Liver (tissue), 9 donors: ENCODE data around the gene ROBO2. TPM values are rescaled to one million over a fixed set of nuclear protein-coding genes. Genes with fewer than 3 reads are reported as not detected.

Experiments
- DNase-seq: peaks from one replicate; pipeline ENCODE4 v3.0.0-alpha.2; 2017; ENCODE audit warnings: low spot score
- H3K27ac ChIP-seq, 2 donors: one replicate each; pipeline ENCODE4 v1.7.0; 2013; ENCODE audit warnings: inconsistent platforms in 2 of 2, low read length in 2 of 2, control low read depth in 1 of 2, low read depth in 1 of 2, mild to moderate bottlenecking in 1 of 2
- H3K27me3 ChIP-seq, 4 donors: one replicate each; pipeline versions ENCODE4 v1.6.1 to v1.7.0; 2013; ENCODE audit warnings: low read length in 3 of 4, inconsistent platforms in 1 of 4, mild to moderate bottlenecking in 1 of 4, moderate library complexity in 1 of 4; ENCODE audit not compliant: control insufficient read depth in 4 of 4, insufficient read depth in 4 of 4
- H3K36me3 ChIP-seq, 4 donors: one replicate each; pipeline versions ENCODE4 v1.6.1 to v1.7.0; 2013; ENCODE audit warnings: low read length in 3 of 4, mild to moderate bottlenecking in 3 of 4, low read depth in 1 of 4, moderate library complexity in 1 of 4; ENCODE audit not compliant: control insufficient read depth in 4 of 4, insufficient read depth in 3 of 4
- H3K4me1 ChIP-seq, 4 donors: one replicate each; pipeline versions ENCODE4 v1.6.1 to v1.7.0; 2013; ENCODE audit warnings: low read length in 3 of 4, mild to moderate bottlenecking in 3 of 4, moderate library complexity in 1 of 4; ENCODE audit not compliant: control insufficient read depth in 4 of 4, insufficient read depth in 4 of 4
- H3K4me3 ChIP-seq, 3 donors: one replicate each; pipeline versions ENCODE4 v1.6.1 to v1.7.0; 2013; ENCODE audit warnings: low read length in 3 of 3, control low read depth in 1 of 3, low read depth in 1 of 3, mild to moderate bottlenecking in 1 of 3
- H3K9ac ChIP-seq, 2 donors: one replicate each; pipeline ENCODE4 v1.7.0; 2013; ENCODE audit warnings: low read length in 2 of 2, mild to moderate bottlenecking in 2 of 2, moderate library complexity in 2 of 2, control low read depth in 1 of 2, low read depth in 1 of 2
- H3K9me3 ChIP-seq, 4 donors: one replicate each; pipeline versions ENCODE4 v1.6.1 to v1.7.0; 2013; ENCODE audit warnings: low read length in 3 of 4; ENCODE audit not compliant: control insufficient read depth in 4 of 4
- EGR1 ChIP-seq, 2 donors: IDR thresholded peaks; 2 replicates each; pipeline ENCODE4 v1.6.1; 2016 to 2018; ENCODE audit warnings: antibody characterized with exemption in 2 of 2, low read depth in 2 of 2
- GABPA ChIP-seq, 2 donors: IDR thresholded peaks in 1 of 2; conservative IDR thresholded peaks in 1 of 2; 2 replicates each; pipeline ENCODE4 v1.6.1; 2016; ENCODE audit warnings: antibody characterized with exemption in 2 of 2, mild to moderate bottlenecking in 1 of 2, moderate library complexity in 1 of 2
- HNF4A ChIP-seq, 2 donors: conservative IDR thresholded peaks; 2 replicates each; pipeline ENCODE4 v1.6.1; 2016; ENCODE audit warnings: antibody characterized with exemption in 2 of 2, mild to moderate bottlenecking in 2 of 2
- JUND ChIP-seq, 2 donors: IDR thresholded peaks; 2 replicates each; pipeline ENCODE4 v1.6.1; 2016; ENCODE audit warnings: antibody characterized with exemption in 2 of 2
- NR2F2 ChIP-seq: IDR thresholded peaks from 2 replicates; pipeline ENCODE4 v1.6.1; 2016; ENCODE audit warnings: antibody characterized with exemption
- RAD21 ChIP-seq, 2 donors: IDR thresholded peaks; 2 replicates each; pipeline ENCODE4 v1.6.1; 2016; ENCODE audit warnings: antibody characterized with exemption in 2 of 2, mild to moderate bottlenecking in 2 of 2
- RXRA ChIP-seq, 2 donors: IDR thresholded peaks; 2 replicates each; pipeline ENCODE4 v1.6.1; 2017 to 2018; ENCODE audit warnings: antibody characterized with exemption in 2 of 2, mild to moderate bottlenecking in 1 of 2
- SP1 ChIP-seq: IDR thresholded peaks from 2 replicates; pipeline ENCODE4 v1.6.1; 2018; ENCODE audit warnings: antibody characterized with exemption, mild to moderate bottlenecking
- TAF1 ChIP-seq: conservative IDR thresholded peaks from 2 replicates; pipeline ENCODE4 v1.6.1; 2016; ENCODE audit warnings: antibody characterized with exemption, mild to moderate bottlenecking
- YY1 ChIP-seq: IDR thresholded peaks from 2 replicates; pipeline ENCODE4 v1.6.1; 2016; ENCODE audit warnings: antibody characterized with exemption, mild to moderate bottlenecking
- WGBS: extraction: QIAGEN DNeasy Blood & Tissue Kit; methylation state at CpG from one replicate; pipeline ENCODE4 v1.1.7; 2013; 5-methylcytosine and 5-hydroxymethylcytosine counted together
- polyA plus RNA-seq, 2 donors: library from polyadenylated mRNA; stranded (reverse) in 1 of 2; unstranded in 1 of 2; fragments of 200-250 nt in 1 of 2; fragments of >200 nt in 1 of 2; fragmentation: Nextera tagmentation in 1 of 2; extraction: Ambion mirVana in 1 of 2; gene quantifications; one replicate each; pipeline versions ENCODE4 v1.2.1 to v1.2.3, GENCODE V29; 2013 to 2015
- total RNA-seq, 2 donors: library from RNA; depleted of rRNA; stranded (reverse); fragments of >200 nt; gene quantifications; one replicate each; pipeline ENCODE4 v1.2.3, GENCODE V29; 2014
- TF ChIP-seq, protein P1 (sequence below): IDR thresholded peaks from 2 replicates; pipeline ENCODE4 v1.6.1; 2016; ENCODE audit warnings: antibody characterized with exemption
- TF ChIP-seq, protein P2 (sequence below): IDR thresholded peaks from 2 replicates; pipeline ENCODE4 v1.6.1; 2016; ENCODE audit warnings: antibody characterized with exemption, mild to moderate bottlenecking
- TF ChIP-seq, protein P3 (sequence below): IDR thresholded peaks from 2 replicates; pipeline ENCODE4 v1.6.1; 2016; ENCODE audit warnings: antibody characterized with exemption
- TF ChIP-seq, protein P4 (sequence below): IDR thresholded peaks from 2 replicates; pipeline ENCODE4 v1.6.1; 2016; ENCODE audit warnings: antibody characterized with exemption
- donor health status: healthy.
- donor health status: healthy.
- donor health status: healthy.
- donor health status: healthy.
- donor health status: healthy.

ROBO2 gene
- total and polyA plus RNA-seq, 4 donors = 0.22 to 19.4 (median 1.1) TPM

DNA sequence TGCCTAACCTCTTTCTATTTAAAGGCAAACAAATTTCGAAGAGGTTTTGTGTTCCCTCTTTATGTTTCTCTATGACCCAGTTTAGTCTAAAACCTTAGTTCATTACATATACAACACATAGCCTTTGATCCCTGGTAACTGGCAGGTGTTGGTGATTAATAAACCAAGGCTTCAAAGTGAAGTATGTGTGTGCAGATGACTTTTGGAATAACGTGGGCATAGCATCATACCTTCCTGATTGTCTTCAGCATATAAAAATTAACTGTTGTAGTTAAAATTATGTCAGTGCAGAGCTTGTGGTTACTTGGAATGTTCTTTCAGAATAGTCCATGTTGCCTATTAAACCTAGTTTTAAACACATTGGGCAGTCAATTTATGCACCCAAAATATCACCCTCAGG, 608.3 kb downstream of the ROBO2 start (continued):
- TF ChIP-seq, protein P1, sequence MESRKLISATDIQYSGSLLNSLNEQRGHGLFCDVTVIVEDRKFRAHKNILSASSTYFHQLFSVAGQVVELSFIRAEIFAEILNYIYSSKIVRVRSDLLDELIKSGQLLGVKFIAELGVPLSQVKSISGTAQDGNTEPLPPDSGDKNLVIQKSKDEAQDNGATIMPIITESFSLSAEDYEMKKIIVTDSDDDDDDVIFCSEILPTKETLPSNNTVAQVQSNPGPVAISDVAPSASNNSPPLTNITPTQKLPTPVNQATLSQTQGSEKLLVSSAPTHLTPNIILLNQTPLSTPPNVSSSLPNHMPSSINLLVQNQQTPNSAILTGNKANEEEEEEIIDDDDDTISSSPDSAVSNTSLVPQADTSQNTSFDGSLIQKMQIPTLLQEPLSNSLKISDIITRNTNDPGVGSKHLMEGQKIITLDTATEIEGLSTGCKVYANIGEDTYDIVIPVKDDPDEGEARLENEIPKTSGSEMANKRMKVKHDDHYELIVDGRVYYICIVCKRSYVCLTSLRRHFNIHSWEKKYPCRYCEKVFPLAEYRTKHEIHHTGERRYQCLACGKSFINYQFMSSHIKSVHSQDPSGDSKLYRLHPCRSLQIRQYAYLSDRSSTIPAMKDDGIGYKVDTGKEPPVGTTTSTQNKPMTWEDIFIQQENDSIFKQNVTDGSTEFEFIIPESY = no peak
- TF ChIP-seq EGR1 (IDR thresholded peaks at IDR 0.05; ENCODE audit: low read depth in 2 of 2) = no peak

DNA sequence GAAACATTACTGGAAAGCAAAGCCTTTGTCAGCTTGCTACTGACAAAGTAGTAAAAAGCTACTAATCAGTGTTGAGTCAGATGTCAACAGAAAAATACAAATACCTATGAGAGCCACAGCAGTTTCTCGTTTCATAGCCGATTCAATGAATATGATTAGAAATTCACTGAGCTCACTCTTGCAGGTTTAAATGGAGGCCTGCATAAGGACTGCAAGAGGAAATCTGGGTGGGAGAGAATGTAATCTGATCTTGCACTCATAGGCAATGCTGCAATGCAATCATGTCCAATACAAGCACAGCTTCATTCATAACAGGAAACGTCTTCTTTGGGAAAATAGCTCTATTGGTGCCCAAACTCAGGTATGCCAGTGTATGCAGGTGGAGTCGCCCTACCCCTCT, 608.8 kb downstream of the ROBO2 start:
- Histone ChIP-seq H3K36me3 (no peaks in the 10 kb centered on the region), H3K27me3 (no peaks in the 10 kb centered on the region), H3K9me3 (no peaks in the 10 kb centered on the region), H3K9ac (no peak overlapping the region), H3K4me1 (no peaks in the 10 kb centered on the region), H3K27ac (no peak overlapping the region), H3K4me3 (no peak overlapping the region)
- DNase-seq = no peak
- TF ChIP-seq, protein P1 = no peak
- TF ChIP-seq, protein P2, sequence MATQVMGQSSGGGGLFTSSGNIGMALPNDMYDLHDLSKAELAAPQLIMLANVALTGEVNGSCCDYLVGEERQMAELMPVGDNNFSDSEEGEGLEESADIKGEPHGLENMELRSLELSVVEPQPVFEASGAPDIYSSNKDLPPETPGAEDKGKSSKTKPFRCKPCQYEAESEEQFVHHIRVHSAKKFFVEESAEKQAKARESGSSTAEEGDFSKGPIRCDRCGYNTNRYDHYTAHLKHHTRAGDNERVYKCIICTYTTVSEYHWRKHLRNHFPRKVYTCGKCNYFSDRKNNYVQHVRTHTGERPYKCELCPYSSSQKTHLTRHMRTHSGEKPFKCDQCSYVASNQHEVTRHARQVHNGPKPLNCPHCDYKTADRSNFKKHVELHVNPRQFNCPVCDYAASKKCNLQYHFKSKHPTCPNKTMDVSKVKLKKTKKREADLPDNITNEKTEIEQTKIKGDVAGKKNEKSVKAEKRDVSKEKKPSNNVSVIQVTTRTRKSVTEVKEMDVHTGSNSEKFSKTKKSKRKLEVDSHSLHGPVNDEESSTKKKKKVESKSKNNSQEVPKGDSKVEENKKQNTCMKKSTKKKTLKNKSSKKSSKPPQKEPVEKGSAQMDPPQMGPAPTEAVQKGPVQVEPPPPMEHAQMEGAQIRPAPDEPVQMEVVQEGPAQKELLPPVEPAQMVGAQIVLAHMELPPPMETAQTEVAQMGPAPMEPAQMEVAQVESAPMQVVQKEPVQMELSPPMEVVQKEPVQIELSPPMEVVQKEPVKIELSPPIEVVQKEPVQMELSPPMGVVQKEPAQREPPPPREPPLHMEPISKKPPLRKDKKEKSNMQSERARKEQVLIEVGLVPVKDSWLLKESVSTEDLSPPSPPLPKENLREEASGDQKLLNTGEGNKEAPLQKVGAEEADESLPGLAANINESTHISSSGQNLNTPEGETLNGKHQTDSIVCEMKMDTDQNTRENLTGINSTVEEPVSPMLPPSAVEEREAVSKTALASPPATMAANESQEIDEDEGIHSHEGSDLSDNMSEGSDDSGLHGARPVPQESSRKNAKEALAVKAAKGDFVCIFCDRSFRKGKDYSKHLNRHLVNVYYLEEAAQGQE = no peak
- TF ChIP-seq TAF1 (no peak), JUND (IDR thresholded peaks at IDR 0.05) (no peak), HNF4A (conservative IDR thresholded peaks at IDR 0.05) (no peak)
- 74% methylated on average over 4 of the region's 4 CpGs for WGBS

DNA sequence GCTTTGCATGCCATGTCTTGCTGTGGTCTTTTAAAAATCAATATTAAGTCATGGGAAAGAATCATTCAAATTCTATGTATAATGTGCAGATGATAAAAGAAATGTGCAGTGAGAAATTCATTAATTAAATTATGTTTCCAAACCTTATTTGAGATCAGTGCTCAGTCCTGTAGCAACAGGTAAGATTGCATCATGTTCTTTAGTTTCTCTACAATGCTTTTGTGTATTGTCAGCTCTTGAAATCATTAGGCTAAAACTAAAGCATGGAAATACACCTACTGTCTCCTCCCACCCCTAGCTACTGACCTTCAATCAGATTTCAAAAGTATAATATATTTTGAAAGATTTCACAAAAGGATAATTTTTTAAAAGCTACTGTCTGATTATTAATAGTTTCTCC, 612.7 kb downstream of the ROBO2 start:
- H3K9me3 ChIP-seq = no peaks in the 10 kb centered on the region
- no peaks in the 10 kb centered on the region for H3K4me1 ChIP-seq
- TF ChIP-seq, protein P2 = no peak
- no peak for TF ChIP-seq JUND (IDR thresholded peaks at IDR 0.05)
- TF ChIP-seq, protein P3, sequence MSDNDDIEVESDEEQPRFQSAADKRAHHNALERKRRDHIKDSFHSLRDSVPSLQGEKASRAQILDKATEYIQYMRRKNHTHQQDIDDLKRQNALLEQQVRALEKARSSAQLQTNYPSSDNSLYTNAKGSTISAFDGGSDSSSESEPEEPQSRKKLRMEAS = no peak
- no peak for TF ChIP-seq GABPA (IDR thresholded peaks at IDR 0.05 in 1 of 2, conservative IDR thresholded peaks at IDR 0.05 in 1 of 2)
- TF ChIP-seq HNF4A (conservative IDR thresholded peaks at IDR 0.05) = no peak
- no peak for TF ChIP-seq NR2F2
- TF ChIP-seq, protein P4, sequence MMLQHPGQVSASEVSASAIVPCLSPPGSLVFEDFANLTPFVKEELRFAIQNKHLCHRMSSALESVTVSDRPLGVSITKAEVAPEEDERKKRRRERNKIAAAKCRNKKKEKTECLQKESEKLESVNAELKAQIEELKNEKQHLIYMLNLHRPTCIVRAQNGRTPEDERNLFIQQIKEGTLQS = no peak
- no peak for TF ChIP-seq EGR1 (IDR thresholded peaks at IDR 0.05; ENCODE audit: low read depth in 2 of 2)
- no peak for TF ChIP-seq YY1
- no peak for TF ChIP-seq SP1
- no peak for TF ChIP-seq RAD21 (IDR thresholded peaks at IDR 0.05)
- TF ChIP-seq, protein P1 = no peak
- TF ChIP-seq TAF1 = no peak
- no peak for TF ChIP-seq RXRA (IDR thresholded peaks at IDR 0.05)

More for the DNA sequence above, 612.7 kb downstream of the ROBO2 start:
- Histone ChIP-seq H3K9ac (no peak overlapping the region), H3K36me3 (no peaks in the 10 kb centered on the region), H3K27ac (no peak overlapping the region), H3K27me3 (no peaks in the 10 kb centered on the region), H3K4me3 (no peak overlapping the region)
- DNase-seq = no peak
